HG03064 (cell line): ENCODE measurements around the gene MTCL1.
"Not testable (repeated sequence)": the region's sequence is repeated elsewhere in the genome, so short reads cannot be mapped to it uniquely, and the experiment has no call there.

ENCODE experiments used
- ATAC-seq: cut with Tn5 transposase; IDR thresholded peaks from one replicate; pipeline ENCODE4 v1.9.1; 2021; ENCODE audit warnings: low read depth; ENCODE audit not compliant: unreplicated experiment

The MTCL1 gene

DNA sequence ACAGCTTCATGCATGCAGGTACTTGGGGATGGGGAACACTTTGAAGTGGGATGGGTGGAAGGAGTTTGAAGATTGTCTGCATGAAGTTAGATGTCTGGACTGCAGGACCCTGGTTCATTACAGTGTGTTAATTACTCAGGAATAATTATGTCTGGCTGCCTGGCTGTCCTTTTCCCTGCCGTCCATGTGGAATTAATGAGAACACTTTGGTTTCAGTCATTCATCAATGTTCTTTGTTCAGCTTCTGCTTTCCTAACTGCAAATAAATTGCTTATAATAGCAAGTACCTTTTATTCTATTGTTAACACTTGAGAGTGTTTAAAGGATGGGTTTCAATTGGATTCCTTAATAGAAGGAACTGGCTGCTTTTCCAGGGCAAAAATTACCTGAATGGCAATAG, 35.8 kb downstream of the MTCL1 start:
- ATAC-seq = no peak

DNA sequence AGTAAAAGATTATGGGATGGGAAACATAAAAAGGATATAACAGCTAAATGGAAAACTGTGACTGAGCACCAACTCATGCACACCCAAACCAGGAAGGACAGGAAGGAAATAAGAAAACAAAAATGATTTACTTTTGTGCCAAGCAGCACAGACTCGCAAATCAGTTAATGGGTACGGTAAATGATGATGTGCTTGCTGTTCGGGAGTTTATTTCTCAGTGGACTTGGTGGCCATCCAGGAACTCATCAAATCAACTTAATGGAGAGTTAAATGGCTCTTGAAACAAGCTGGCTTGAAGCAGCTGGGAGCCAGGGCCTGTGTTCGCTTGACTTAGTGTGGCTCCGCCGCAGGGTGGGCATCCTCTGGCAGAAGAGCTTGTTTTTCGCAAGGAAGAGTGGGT, 36.2 kb downstream of the MTCL1 start:
- ATAC-seq = no peak

GRCh38 chr18:8742387-8743361, 37.3 kb downstream of the MTCL1 start:
- no peak for ATAC-seq

DNA sequence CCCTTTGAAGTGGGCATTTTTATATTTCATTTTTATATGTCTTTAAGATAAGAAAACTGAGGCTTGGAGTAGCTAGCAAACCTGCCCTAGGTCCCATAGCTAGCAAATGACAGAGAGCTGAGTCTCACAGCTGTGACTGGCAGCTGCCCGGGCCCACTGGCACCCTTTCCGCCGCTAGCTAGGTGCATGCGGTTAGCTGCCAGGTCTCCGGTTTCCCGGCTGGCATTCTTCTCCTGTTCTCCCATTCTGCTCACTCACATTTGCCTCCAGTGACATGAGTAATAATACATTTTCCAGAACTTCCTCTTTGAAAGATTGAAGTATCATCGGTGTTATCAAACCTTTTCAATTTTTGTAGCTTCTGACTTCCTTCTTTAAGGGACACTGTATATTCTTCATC, 38.7 kb downstream of the MTCL1 start:
- no peak for ATAC-seq

- ATAC-seq = no peak
Observed at GRCh38 chr18:8744656-8745055, 39.3 kb downstream of the MTCL1 start.

DNA sequence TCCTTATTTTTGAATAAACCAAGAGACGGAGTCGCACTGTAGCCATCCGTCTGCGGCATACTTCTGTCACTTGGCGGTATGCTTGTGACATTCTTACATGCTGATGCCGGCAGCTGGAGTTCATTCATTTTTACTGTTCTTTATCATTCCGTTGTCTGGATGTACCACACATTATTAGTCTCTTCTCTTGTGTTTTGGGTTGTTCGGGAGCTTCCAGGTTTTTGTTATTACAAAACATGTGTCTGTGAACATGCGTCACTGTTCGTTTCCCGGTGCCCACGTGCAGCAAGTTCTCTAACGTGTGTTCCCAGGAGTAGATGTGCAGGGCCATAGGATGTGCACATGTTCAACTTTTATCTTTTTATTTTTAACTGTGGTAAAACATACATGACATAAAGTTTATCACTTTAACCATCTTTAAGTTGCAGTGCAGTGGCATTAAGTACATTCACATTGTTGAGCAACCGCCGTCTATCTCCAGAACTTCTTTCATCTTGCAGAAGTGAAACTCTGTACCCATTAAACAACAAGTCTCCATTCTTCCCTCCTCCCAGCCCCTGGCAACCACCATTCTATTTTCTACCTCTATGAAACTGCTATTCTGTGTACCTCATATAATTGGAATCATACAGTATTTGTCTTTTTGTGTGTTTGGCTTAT, 40.1 kb downstream of the MTCL1 start:
- ATAC-seq = no peak

DNA sequence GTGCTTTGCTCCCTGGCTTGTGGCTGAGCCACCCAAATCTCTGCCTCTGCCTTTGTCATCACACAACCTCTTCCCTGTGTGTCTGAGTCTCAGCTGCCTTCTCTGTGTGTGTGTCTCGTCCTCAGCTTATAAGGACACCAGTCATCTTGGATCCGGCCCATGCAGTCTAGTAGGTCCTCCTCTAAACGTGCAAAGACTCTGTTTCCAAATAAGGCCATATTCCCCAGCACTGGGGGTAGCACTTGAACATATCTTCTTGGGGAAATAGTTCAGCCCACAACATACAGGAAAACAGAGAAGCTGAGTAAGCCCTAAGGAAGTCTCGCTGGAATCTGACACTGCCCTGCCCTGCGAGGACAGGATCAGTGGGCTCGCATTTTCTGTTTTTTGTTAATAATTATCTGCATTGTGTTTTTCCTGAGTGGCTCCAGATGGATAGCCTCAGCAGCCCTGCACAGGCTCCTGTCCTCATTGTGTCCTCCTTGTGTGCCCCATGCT, 42.1 kb downstream of the MTCL1 start:
- ATAC-seq = no peak

GRCh38 chr18:8749492-8749891, 44.1 kb downstream of the MTCL1 start:
- ATAC-seq = no peak

- no peak for ATAC-seq
Observed at GRCh38 chr18:8750954-8751415, 45.6 kb downstream of the MTCL1 start.

DNA sequence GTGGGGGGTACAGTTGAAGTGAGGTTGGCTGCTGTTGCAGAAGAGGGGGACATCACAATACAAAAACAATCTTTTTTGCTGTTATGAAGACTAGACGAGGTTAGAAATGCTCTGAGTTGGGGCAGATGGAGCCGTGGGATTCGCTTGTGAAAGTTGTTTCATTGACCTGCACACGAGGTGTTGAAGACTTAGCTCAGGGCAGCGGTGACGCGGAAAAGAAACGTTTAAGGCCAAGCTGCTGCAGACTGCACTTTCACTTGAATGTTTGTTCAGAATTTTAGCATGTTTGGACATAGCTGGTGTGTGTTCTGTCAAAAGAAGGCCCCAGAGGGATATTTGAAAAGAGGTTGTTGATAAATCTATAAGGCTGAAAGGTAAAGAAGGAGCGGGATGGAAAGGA, 46.3 kb downstream of the MTCL1 start:
- ATAC-seq = no peak

- ATAC-seq = no peak
Observed at GRCh38 chr18:8752329-8752728, 47.0 kb downstream of the MTCL1 start.

- ATAC-seq = no peak
Observed at GRCh38 chr18:8754995-8755960, 49.9 kb downstream of the MTCL1 start.

GRCh38 chr18:8756571-8756970, 51.2 kb downstream of the MTCL1 start:
- ATAC-seq = no peak

DNA sequence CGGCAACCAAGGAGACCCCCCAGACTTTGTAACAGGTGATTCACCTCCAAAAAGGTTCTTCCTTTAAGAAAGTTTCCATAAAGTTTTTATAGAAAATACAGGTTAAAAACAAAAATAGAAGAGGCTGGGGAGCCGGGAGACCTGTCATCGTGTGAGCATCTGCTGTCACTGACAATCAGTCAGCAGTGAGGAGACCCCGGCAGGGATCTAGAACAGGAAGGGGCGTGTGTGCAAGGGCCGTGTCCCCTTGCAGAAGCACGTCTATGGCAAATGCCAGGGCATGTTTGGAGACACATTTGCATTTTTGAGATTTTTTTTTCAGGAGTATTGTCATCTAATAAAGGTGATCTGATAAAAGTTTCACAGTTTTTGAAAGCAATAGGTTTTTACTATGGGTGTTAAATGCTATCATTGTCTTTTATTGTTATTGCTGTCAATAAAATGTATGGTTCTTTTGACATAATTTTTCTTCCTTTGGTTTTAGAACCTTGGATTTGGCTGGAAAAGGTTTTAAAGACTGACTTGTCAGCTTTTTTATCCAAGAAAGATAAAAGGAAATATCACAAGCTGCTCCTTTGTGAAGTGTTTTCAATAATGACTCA, 52.1 kb downstream of the MTCL1 start:
- no peak for ATAC-seq

DNA sequence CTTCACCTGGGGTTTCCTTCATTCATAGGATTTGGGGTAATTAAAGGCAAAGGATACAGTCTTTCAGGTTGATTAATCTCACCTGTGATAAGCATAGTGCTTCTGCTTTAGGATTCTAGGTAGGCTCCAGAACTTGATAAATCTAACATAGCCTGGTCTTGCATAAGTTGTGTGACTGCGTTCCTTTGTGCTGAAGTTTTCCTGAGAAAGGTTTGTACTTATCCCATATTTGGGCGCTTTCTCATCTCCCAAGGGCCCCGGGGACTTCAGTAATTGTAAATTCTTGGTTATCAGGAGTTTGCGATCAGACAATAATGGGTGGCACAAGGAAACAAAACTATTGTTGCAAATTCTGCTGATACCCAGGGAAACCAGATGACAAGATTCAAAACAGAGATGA, 53.1 kb downstream of the MTCL1 start:
- ATAC-seq = no peak

DNA sequence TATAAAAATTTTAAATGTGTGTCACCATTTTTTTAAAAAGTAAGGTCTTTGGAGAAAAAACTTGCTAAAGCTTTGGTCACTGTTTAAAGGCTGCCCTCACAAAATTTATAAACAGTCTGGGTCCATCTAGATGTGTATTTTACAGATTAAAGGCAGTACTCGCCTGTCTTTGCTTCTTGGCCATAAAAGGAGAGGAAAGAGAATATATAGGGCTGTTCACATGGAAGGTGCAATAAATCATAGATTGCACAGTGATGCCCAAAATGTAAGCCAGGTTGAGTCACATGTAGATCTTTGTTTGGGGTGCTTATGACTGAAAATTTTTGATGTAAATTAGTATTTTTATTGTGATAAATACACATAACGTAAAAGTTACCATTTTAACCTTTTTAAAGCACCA, 55.6 kb downstream of the MTCL1 start:
- ATAC-seq = no peak

DNA sequence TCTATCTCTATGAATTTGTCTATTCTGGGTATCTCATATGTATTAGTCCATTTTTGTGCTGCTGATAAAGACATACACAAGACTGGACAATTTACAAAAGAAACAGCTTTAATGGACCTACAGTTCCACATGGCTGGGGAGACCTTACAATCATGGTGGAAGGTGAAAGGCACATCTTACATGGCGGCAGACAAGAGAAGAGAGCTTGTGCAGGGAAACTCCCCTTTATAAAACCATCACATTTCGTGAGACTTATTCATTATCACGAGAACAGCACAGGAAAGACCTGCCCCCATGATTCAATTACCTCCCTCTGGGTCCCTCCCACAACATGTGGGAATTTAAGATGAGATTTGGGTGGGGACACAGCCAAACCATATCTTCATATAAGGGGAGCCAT, 56.2 kb downstream of the MTCL1 start:
- not testable (repeated sequence) for ATAC-seq

DNA sequence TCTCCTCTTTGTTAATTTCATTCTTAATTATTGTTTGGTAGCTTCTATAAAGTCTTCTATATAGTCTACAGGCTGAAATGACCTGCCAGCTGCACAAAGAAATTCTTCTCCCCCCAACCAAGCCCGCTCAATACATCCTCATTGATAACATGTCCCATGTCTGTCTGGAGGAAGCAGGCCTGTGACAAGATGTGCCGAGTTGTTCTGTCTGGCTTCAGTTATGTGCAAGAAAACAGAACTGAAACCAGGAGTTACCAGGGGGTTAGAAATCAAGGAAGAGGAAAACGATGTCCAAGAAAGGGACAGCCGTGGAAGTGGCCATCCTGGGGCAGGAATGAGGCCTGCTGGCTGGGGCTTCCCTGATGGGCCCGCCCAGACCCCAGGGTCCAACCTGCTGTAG, 57.6 kb downstream of the MTCL1 start:
- ATAC-seq = no peak

GRCh38 chr18:8763611-8764010, 58.3 kb downstream of the MTCL1 start:
- ATAC-seq = no peak
